Vagina (tissue), 2 donors: ENCODE measurements around the gene CERS2. TPM values are rescaled to one million over a fixed set of nuclear protein-coding genes. Genes with fewer than 3 reads are reported as not detected.

ENCODE experiments used
- DNase-seq, 2 donors: peaks; one replicate each; pipeline ENCODE4 v3.0.0-alpha.2; 2017; ENCODE audit errors: extremely low spot score in 2 of 2
- H3K27ac ChIP-seq: fragments of 200-600 bp; sonication (generic); one replicate; pipeline ENCODE4 v1.5.1; 2019
- H3K27me3 ChIP-seq: fragments of 200-600 bp; sonication (generic); one replicate; pipeline ENCODE4 v1.5.1; 2019
- H3K36me3 ChIP-seq, 2 donors: fragments of 200-600 bp; sonication (generic); one replicate each; pipeline ENCODE4 v1.5.1; 2017 to 2019
- H3K4me1 ChIP-seq: fragments of 200-600 bp; sonication (generic); one replicate; pipeline ENCODE4 v1.5.1; 2019
- H3K4me3 ChIP-seq, 2 donors: fragments of 200-600 bp; sonication (generic); 1 replicate in 1 of 2; 2 replicates in 1 of 2; pipeline ENCODE4 v1.5.1; 2016 to 2019
- H3K9me3 ChIP-seq: fragments of 200-600 bp; sonication (generic); one replicate; pipeline ENCODE4 v1.5.1; 2019
- CTCF ChIP-seq, 3 experiments: fragments of 450-650 bp in 2 of 3; fragments of 200-600 bp in 1 of 3; sonication (generic) in 1 of 3; IDR thresholded peaks; one replicate each; pipeline ENCODE4 v1.5.1; 2017 to 2019; ENCODE audit warnings: antibody characterized with exemption in 3 of 3, mild to moderate bottlenecking in 2 of 3, moderate library complexity in 2 of 3
- POLR2A ChIP-seq, 2 donors: fragments of 450-650 bp; IDR thresholded peaks; one replicate each; pipeline ENCODE4 v1.6.1; 2017; ENCODE audit warnings: antibody characterized with exemption in 2 of 2, mild to moderate bottlenecking in 2 of 2, moderate library complexity in 2 of 2
- POLR2AphosphoS5 ChIP-seq, 2 donors: sonication (generic); formaldehyde crosslinking; IDR thresholded peaks; one replicate each; pipeline ENCODE4 v1.9.0; 2017; ENCODE audit warnings: antibody characterized with exemption in 2 of 2, mild to moderate bottlenecking in 2 of 2, low read depth in 1 of 2; ENCODE audit not compliant: insufficient read depth in 1 of 2
- intact Hi-C: fragments of 100-400 bp; cut with DNase I; formaldehyde crosslinking; loops from one replicate; pipeline ENCODE4 v1.15.1; 2023
- total RNA-seq: library from RNA; depleted of rRNA; stranded (reverse); fragments of >200 nt; gene quantifications from one replicate; pipeline ENCODE4 v1.2.3, GENCODE V29; 2016

CERS2 gene
- total RNA-seq, 1 donor from 2014 or later, result 86.4 TPM

- no peak for TF ChIP-seq POLR2AphosphoS5 (IDR thresholded peaks at IDR 0.05; ENCODE audit: insufficient read depth in 1 of 2, low read depth in 1 of 2)
- TF ChIP-seq CTCF (IDR thresholded peaks at IDR 0.05), result no peak
- TF ChIP-seq POLR2A (IDR thresholded peaks at IDR 0.05), result no peak
Measured at GRCh38 chr1:150965605-150966004, 9.0 kb downstream of the CERS2 start.

GRCh38 chr1:150964164-150964489 is 10.5 kb downstream of the CERS2 start:
- Histone ChIP-seq H3K4me1 (no peaks in the 10 kb centered on the region), H3K9me3 (no peaks in the 10 kb centered on the region), H3K27ac (no peak overlapping the region), H3K4me3 (no peak overlapping the region), H3K36me3 (peaks cover 0 to 92% of the 10 kb centered on the region in 2 donors), H3K27me3 (no peaks in the 10 kb centered on the region)
- no peak for DNase-seq
- intact Hi-C loops, result no loop called here
- TF ChIP-seq POLR2AphosphoS5 (IDR thresholded peaks at IDR 0.05; ENCODE audit: insufficient read depth in 1 of 2, low read depth in 1 of 2) (no peak), CTCF (IDR thresholded peaks at IDR 0.05) (no peak), POLR2A (IDR thresholded peaks at IDR 0.05) (no peak)

More at GRCh38 chr1:150965605-150966004, 9.0 kb downstream of the CERS2 start:
- Histone ChIP-seq H3K4me1 (peaks cover 13% of the 10 kb centered on the region), H3K9me3 (no peaks in the 10 kb centered on the region), H3K27me3 (no peaks in the 10 kb centered on the region), H3K36me3 (peaks cover 0 to 77% of the 10 kb centered on the region in 2 donors), H3K27ac (no peak overlapping the region), H3K4me3 (no peak overlapping the region)
- no peak for DNase-seq
- intact Hi-C loops, result no loop called here

- DNase-seq, result no peak
- H3K4me1 ChIP-seq, result no peaks in the 10 kb centered on the region
- H3K27ac ChIP-seq, result no peak overlapping the region
- H3K27me3 ChIP-seq, result no peaks in the 10 kb centered on the region
- no peak for TF ChIP-seq POLR2AphosphoS5 (IDR thresholded peaks at IDR 0.05; ENCODE audit: insufficient read depth in 1 of 2, low read depth in 1 of 2)
- no peak for TF ChIP-seq CTCF (IDR thresholded peaks at IDR 0.05)
- no peak for TF ChIP-seq POLR2A (IDR thresholded peaks at IDR 0.05)
- peaks cover 0 to 90% of the 10 kb centered on the region in 2 donors for H3K36me3 ChIP-seq
- no peaks in the 10 kb centered on the region for H3K9me3 ChIP-seq
- H3K4me3 ChIP-seq, result no peak overlapping the region
- intact Hi-C loops, result no loop called here
Measured at GRCh38 chr1:150963321-150964163, 11.1 kb downstream of the CERS2 start.

- Histone ChIP-seq H3K4me3 (no peak overlapping the region), H3K27ac (no peak overlapping the region), H3K9me3 (no peaks in the 10 kb centered on the region), H3K36me3 (peaks cover 0 to 86% of the 10 kb centered on the region in 2 donors), H3K4me1 (no peaks in the 10 kb centered on the region), H3K27me3 (no peaks in the 10 kb centered on the region)
- DNase-seq, result no peak
- TF ChIP-seq CTCF (IDR thresholded peaks at IDR 0.05), result no peak
- TF ChIP-seq POLR2A (IDR thresholded peaks at IDR 0.05), result no peak
- no peak for TF ChIP-seq POLR2AphosphoS5 (IDR thresholded peaks at IDR 0.05; ENCODE audit: insufficient read depth in 1 of 2, low read depth in 1 of 2)
- intact Hi-C loops, result no loop called here
Measured at GRCh38 chr1:150961756-150962155, 12.9 kb downstream of the CERS2 start.

GRCh38 chr1:150960646-150961045 is 14.0 kb downstream of the CERS2 start:
- no peak overlapping the region for H3K4me3 ChIP-seq
- no peaks in the 10 kb centered on the region for H3K9me3 ChIP-seq
- no peaks in the 10 kb centered on the region for H3K4me1 ChIP-seq
- no peak for DNase-seq
- intact Hi-C loops, result no loop called here
- TF ChIP-seq CTCF (IDR thresholded peaks at IDR 0.05) (no peak), POLR2AphosphoS5 (IDR thresholded peaks at IDR 0.05; ENCODE audit: insufficient read depth in 1 of 2, low read depth in 1 of 2) (no peak), POLR2A (IDR thresholded peaks at IDR 0.05) (no peak)
- H3K27me3 ChIP-seq, result no peaks in the 10 kb centered on the region
- no peak overlapping the region for H3K27ac ChIP-seq
- peaks cover 0 to 83% of the 10 kb centered on the region in 2 donors for H3K36me3 ChIP-seq
